Endothelial cell of umbilical vein (primary cell): ENCODE measurements around the gene HVCN1. TPM values are rescaled to one million over a fixed set of nuclear protein-coding genes. Genes with fewer than 3 reads are reported as not detected.

Experiments
- BruUV-seq: library from RNA; stranded (reverse); fragments of 400-500 nt; replicated peaks from 2 replicates; lab custom pipeline; 2021; lab: Mats Ljungman, UMichigan
- CTCF ChIA-PET: fragments of 300-600, 350-600 bp; sonication (Branson Sonifier 250); formaldehyde crosslinking; loops from one replicate; lab custom pipeline; 2021; ENCODE audit warnings: antibody characterized with exemption, inconsistent platforms; lab: Charles Lee
- POLR2A ChIA-PET: fragments of 300-600, 350-600 bp; sonication (Branson Sonifier 250); formaldehyde crosslinking; loops from one replicate; lab custom pipeline; 2021; ENCODE audit warnings: antibody characterized with exemption, inconsistent platforms; lab: Charles Lee
- DNase-seq: peaks from one replicate; pipeline ENCODE4 v3.0.0-alpha.2; 2011; ENCODE audit warnings: low read depth, low spot score
- FAIRE-seq: peaks from 2 replicates; lab custom pipeline; 2011; peaks lifted over from hg19 to GRCh38; lab: Jason Lieb, UNC
- H2AFZ ChIP-seq: 2 replicates; pipeline ENCODE4 v1.6.0; 2012; ENCODE audit warnings: low read depth, low read length, control low read depth, inconsistent platforms
- H3K27ac ChIP-seq: 2 replicates; pipeline ENCODE4 v1.5.1; 2011; ENCODE audit warnings: low read depth, mild to moderate bottlenecking, control low read depth, low read length, moderate library complexity; ENCODE audit not compliant: insufficient read depth
- H3K27me3 ChIP-seq, 2 experiments: 2 replicates each; pipeline versions ENCODE4 v1.6.0 to v1.6.1; 2011; ENCODE audit warnings: low read length in 2 of 2, mixed read lengths in 1 of 2; ENCODE audit not compliant: control insufficient read depth in 2 of 2, insufficient read depth in 2 of 2
- H3K36me3 ChIP-seq, 2 experiments: 2 replicates in 1 of 2; 3 replicates in 1 of 2; pipeline ENCODE4 v1.5.1; 2011; ENCODE audit warnings: low read length in 2 of 2, mild to moderate bottlenecking in 1 of 2, moderate library complexity in 1 of 2; ENCODE audit not compliant: control insufficient read depth in 2 of 2, insufficient read depth in 2 of 2; ENCODE audit errors: extremely low read depth in 1 of 2
- H3K4me1 ChIP-seq: 3 replicates; pipeline ENCODE4 v1.5.1; 2011; ENCODE audit warnings: mild to moderate bottlenecking, low read length; ENCODE audit not compliant: control insufficient read depth, insufficient read depth; ENCODE audit errors: extremely low read depth
- H3K4me2 ChIP-seq: 2 replicates; pipeline ENCODE4 v1.6.1; 2011; ENCODE audit warnings: low read length, control low read depth, mixed read lengths; ENCODE audit not compliant: insufficient read depth
- H3K4me3 ChIP-seq, 3 experiments: fragments of 200-600 bp in 1 of 3; sonication (generic), shearing (Covaris generic) in 1 of 3; replicated peaks in 1 of 3; 2 replicates each; pipeline ENCODE4 v1.5.1; 2011 to 2016; ENCODE audit warnings: control low read depth in 3 of 3, low read length in 3 of 3, mild to moderate bottlenecking in 2 of 3, inconsistent platforms in 1 of 3, low read depth in 1 of 3, moderate library complexity in 1 of 3; ENCODE audit not compliant: insufficient read depth in 1 of 3
- H3K79me2 ChIP-seq: 2 replicates; pipeline ENCODE4 v1.6.0; 2012; ENCODE audit warnings: low read length, inconsistent platforms; ENCODE audit not compliant: control insufficient read depth, insufficient read depth
- H3K9ac ChIP-seq: replicated peaks from 2 replicates; pipeline ENCODE3; 2011; ENCODE audit warnings: low read length, control low read depth; ENCODE audit not compliant: insufficient read depth; ENCODE audit errors: extremely low read depth
- H3K9me1 ChIP-seq: replicated peaks from 3 replicates; pipeline ENCODE4 v1.6.0; 2011; ENCODE audit warnings: mild to moderate bottlenecking, low read length; ENCODE audit not compliant: control insufficient read depth, insufficient read depth; ENCODE audit errors: extremely low read depth
- H3K9me3 ChIP-seq: replicated peaks from 2 replicates; pipeline ENCODE4 v1.5.1; 2012; ENCODE audit warnings: low read length, inconsistent platforms; ENCODE audit not compliant: control insufficient read depth, insufficient read depth
- H4K20me1 ChIP-seq: replicated peaks from 2 replicates; pipeline ENCODE3; 2011; ENCODE audit warnings: mild to moderate bottlenecking, low read length; ENCODE audit not compliant: control insufficient read depth, insufficient read depth; ENCODE audit errors: extremely low read depth
- CTCF ChIP-seq, 2 donors: IDR thresholded peaks; 1 replicate in 1 of 2; 2 replicates in 1 of 2; pipeline ENCODE4 v1.5.1; 2011; ENCODE audit warnings: low read length in 2 of 2, mild to moderate bottlenecking in 2 of 2, moderate library complexity in 2 of 2, control low read depth in 1 of 2, inconsistent platforms in 1 of 2, low read depth in 1 of 2; ENCODE audit not compliant: insufficient read depth in 1 of 2; ENCODE audit errors: extremely low read depth in 1 of 2
- EZH2 ChIP-seq: IDR thresholded peaks from 2 replicates; pipeline ENCODE4 v1.6.1; 2012; ENCODE audit warnings: borderline replicate concordance, low read depth, mild to moderate bottlenecking, moderate library complexity, low read length, inconsistent platforms; ENCODE audit not compliant: severe bottlenecking
- GATA2 ChIP-seq: IDR thresholded peaks from 2 replicates; pipeline ENCODE4 v1.7.0; 2011; ENCODE audit warnings: low read depth, mild to moderate bottlenecking, moderate library complexity, mixed read lengths, low read length; ENCODE audit not compliant: insufficient read length, insufficient read depth
- dilution Hi-C: fragments of 300-500 bp; cut with MboI; formaldehyde crosslinking; loops from one replicate; pipeline ENCODE4 v1.15.0; 2019; ENCODE audit warnings: low sequenced_read_pairs; ENCODE audit not compliant: extremely low pct_ligation_motif_present
- intact Hi-C: fragments of 100-400 bp; cut with micrococcal nuclease; formaldehyde crosslinking; loops from one replicate; pipeline ENCODE4 v1.10.0; 2022
- polyA plus RNA-seq, 4 experiments: library from polyadenylated mRNA; depleted of rRNA in 3 of 4; stranded (reverse) in 3 of 4; unstranded in 1 of 4; fragments of >200 nt; gene quantifications; 2 replicates each; pipeline versions ENCODE4 v1.2.1 to v1.2.3, GENCODE V29; 2011 to 2012; ENCODE audit warnings: missing spikeins in 1 of 4
- total RNA-seq: library from RNA; stranded (reverse); gene quantifications from 2 replicates; pipeline ENCODE4 v1.2.3, GENCODE V29; 2021

Gene HVCN1
- total and polyA plus RNA-seq, 2 donors (not counting 3 experiments of a cell fraction or from before 2014, with no cell fraction given), result 3.7 to 8.4 TPM

GRCh38 chr12:110668480-110669192, 20.3 kb downstream of the HVCN1 start:
- BruUV-seq, result no TSS peak
- intact Hi-C loops, result no loop called here
- FAIRE-seq, result no peak

More at GRCh38 chr12:110668480-110669192, 20.3 kb downstream of the HVCN1 start:
- H3K9me3 ChIP-seq, result no peaks in the 10 kb centered on the region
- H3K36me3 ChIP-seq, result no peaks in the 10 kb centered on the region
- TF ChIP-seq GATA2 (no peak), EZH2 (no peak), CTCF (IDR thresholded peaks at IDR 0.05; ENCODE audit: extremely low read depth in 1 of 2, insufficient read depth in 1 of 2, low read depth in 1 of 2, low read length in 2 of 2) (no peak)
- H4K20me1 ChIP-seq, result no peaks in the 10 kb centered on the region
- H3K4me2 ChIP-seq, result no peak overlapping the region
- H3K27ac ChIP-seq, result no peak overlapping the region
- ChIA-PET POLR2A (no interaction called here), CTCF (no interaction called here)
- no peaks in the 10 kb centered on the region for H3K79me2 ChIP-seq
- H3K27me3 ChIP-seq, result no peaks in the 10 kb centered on the region
- H2AFZ ChIP-seq, result no peak overlapping the region
- no peaks in the 10 kb centered on the region for H3K4me1 ChIP-seq
- no peak for DNase-seq
- H3K9me1 ChIP-seq, result no peaks in the 10 kb centered on the region
- no peak overlapping the region for H3K9ac ChIP-seq
- no peak overlapping the region for H3K4me3 ChIP-seq
- dilution Hi-C loops, result no loop called here
